ENCODE data around the gene HBQ1.
"Not testable (repeated sequence)": the region's sequence is repeated elsewhere in the genome, so short reads cannot be mapped to it uniquely, and the experiment has no call there.

Gene HBQ1

GRCh38 chr16:211631-212180 lies 31.4 kb downstream of the HBQ1 start:
- not testable (repeated sequence) for DNase-seq

GRCh38 chr16:212999-213398 lies 32.7 kb downstream of the HBQ1 start:
- DNase-seq = no peak

- DNase-seq = no peak
Measured at GRCh38 chr16:220021-220420, 39.8 kb downstream of the HBQ1 start.

- DNase-seq = no peak
Measured at GRCh38 chr16:228151-228851, 48.0 kb downstream of the HBQ1 start.

GRCh38 chr16:228852-229730 lies 48.8 kb downstream of the HBQ1 start, which contains the start of gene LUC7L:
Gene LUC7L, minus strand, starts transcription at chr16:229449. Its CDS starts 110 bp downstream, at chr16:229339.
- DNase-seq = peak; percentile 96

- no peak for DNase-seq
Measured at GRCh38 chr16:229731-230281, 49.5 kb downstream of the HBQ1 start.

- DNase-seq = not testable (repeated sequence)
Measured at GRCh38 chr16:230351-230750, 50.1 kb downstream of the HBQ1 start.

Measured in activated CD8-positive, alpha-beta memory T cell treated with anti-CD3 and anti-CD28 coated beads for 24 hours (primary cell).